NCI-H2171 treated with DMSO at 0.1 percent for 48 hours (cell line): Measurements from ENCODE around the gene FBXW8.

ENCODE experiments used
- DNase-seq: peaks from one replicate; lab custom pipeline; 2025; lab: John Stamatoyannopoulos, UW

The FBXW8 gene

GRCh38 chr12:117023998-117024960 is 113.5 kb downstream of the FBXW8 start:
- DNase-seq, result no peak

- no peak for DNase-seq
Measured at GRCh38 chr12:117024961-117025480, 114.3 kb downstream of the FBXW8 start.

- DNase-seq, result peak; percentile 80
Measured at GRCh38 chr12:117025481-117026151, 114.9 kb downstream of the FBXW8 start.

- DNase-seq, result no peak
Measured at GRCh38 chr12:117026343-117026742, 115.6 kb downstream of the FBXW8 start.

GRCh38 chr12:117026921-117027250 is 116.1 kb downstream of the FBXW8 start:
- no peak for DNase-seq

GRCh38 chr12:117027251-117028086 is 116.7 kb downstream of the FBXW8 start:
- no peak for DNase-seq

- DNase-seq, result no peak
Measured at GRCh38 chr12:117028254-117028653, 117.5 kb downstream of the FBXW8 start.

- DNase-seq, result no peak
Measured at GRCh38 chr12:117030187-117030900, 119.6 kb downstream of the FBXW8 start.

GRCh38 chr12:117031843-117032592 is 121.3 kb downstream of the FBXW8 start:
- DNase-seq, result no peak

- DNase-seq, result peak; percentile 91
Measured at GRCh38 chr12:117032593-117033381, 122.0 kb downstream of the FBXW8 start.

- peak; percentile 78 for DNase-seq
Measured at GRCh38 chr12:117033382-117034221, 122.9 kb downstream of the FBXW8 start.

GRCh38 chr12:117034249-117034648 is 123.5 kb downstream of the FBXW8 start:
- DNase-seq, result no peak

GRCh38 chr12:117034701-117035151 is 124.0 kb downstream of the FBXW8 start:
- DNase-seq, result no peak

GRCh38 chr12:117035287-117035686 is 124.5 kb downstream of the FBXW8 start:
- no peak for DNase-seq

GRCh38 chr12:117036046-117036445 is 125.3 kb downstream of the FBXW8 start:
- DNase-seq, result peak; percentile 68

- DNase-seq, result peak; percentile 16
Measured at GRCh38 chr12:117036547-117036946, 125.8 kb downstream of the FBXW8 start.

GRCh38 chr12:117037289-117038022 is 126.7 kb downstream of the FBXW8 start:
- DNase-seq, result no peak

- no peak for DNase-seq
Measured at GRCh38 chr12:117038023-117038680, 127.4 kb downstream of the FBXW8 start.
